ENCODE results near the gene XYLB.

Gene XYLB

GRCh38 chr3:38457111-38458003 is 110.8 kb downstream of the XYLB start:
- DNase-seq = no peak

DNA sequence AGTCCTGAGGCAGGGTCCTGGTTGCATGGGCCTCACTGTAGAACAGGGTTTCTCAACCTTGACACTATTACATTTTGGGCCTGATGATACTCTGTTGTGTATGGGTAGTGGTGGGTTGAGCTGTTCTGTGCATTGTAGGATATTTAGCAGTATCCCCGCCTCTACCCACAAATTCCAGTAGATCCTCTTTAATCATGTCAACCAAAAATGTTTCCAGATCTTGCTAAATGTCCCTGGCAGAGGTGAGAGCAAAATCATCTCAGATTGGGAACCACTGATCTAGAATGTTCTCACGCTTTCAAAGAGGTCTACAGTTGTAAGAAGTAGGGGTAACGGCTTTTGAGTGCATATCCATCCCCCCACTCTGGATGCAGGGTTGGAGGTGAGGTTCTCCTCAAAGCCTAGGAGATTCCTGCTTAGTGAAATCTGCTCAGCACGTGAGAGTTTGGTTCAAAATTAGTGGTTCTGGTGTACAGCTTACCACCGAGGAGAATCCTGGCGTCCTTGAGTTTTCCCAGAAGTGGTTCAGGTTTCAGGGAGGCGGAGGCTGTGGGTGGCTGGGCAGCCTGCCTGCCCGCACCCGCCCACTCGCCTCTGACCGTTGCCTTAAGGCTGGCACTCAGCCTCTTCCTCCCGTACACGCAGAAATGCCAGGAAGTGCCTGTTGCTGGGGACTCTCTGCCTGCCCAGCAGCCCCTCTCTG is 112.4 kb downstream of the XYLB start:
- no peak for DNase-seq

DNA sequence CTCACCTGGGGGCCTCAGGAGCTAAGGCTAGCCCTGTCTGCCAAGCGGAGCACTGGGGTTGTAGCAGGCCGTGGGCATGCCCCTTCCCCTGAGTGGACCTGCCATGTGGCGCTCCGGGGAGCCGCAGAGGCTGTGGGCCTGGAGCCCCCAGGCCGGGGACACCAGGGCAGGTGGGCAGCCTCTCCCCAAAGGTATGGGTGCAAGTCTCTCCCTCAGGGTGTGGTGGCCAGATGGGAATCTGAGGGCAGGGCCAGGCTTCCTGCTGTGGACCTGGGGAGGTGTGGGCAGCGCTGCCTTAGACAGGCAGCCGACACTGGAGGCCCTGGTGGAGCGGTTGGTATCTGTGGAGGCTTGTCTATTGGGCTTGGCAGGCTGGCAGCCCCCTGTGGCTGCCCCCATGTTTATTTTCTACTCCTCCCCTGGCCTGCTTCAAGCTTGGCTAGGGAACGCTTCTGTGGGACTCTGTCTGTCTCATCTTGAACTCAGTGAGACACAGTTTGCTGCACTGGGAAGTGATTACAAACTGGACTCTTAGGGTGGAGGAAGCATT is 113.0 kb downstream of the XYLB start:
- no peak for DNase-seq

GRCh38 chr3:38460377-38461270 is 114.0 kb downstream of the XYLB start:
- DNase-seq = no peak

Measured in activated CD4-positive, alpha-beta T cell treated with anti-CD3 and anti-CD28 coated beads, Interleukin-2, amount 50 U/mL, for 1 hour (primary cell).